HG03469 (cell line): ENCODE results near the gene CDK18.
"Not testable (repeated sequence)": the region's sequence is repeated elsewhere in the genome, so short reads cannot be mapped to it uniquely, and the experiment has no call there.

Experiments used
- ATAC-seq: cut with Tn5 transposase; IDR thresholded peaks from one replicate; pipeline ENCODE4 v1.9.1; 2021; ENCODE audit warnings: mild to moderate bottlenecking, moderate library complexity, moderate number of reproducible peaks; ENCODE audit not compliant: unreplicated experiment

Gene CDK18

DNA sequence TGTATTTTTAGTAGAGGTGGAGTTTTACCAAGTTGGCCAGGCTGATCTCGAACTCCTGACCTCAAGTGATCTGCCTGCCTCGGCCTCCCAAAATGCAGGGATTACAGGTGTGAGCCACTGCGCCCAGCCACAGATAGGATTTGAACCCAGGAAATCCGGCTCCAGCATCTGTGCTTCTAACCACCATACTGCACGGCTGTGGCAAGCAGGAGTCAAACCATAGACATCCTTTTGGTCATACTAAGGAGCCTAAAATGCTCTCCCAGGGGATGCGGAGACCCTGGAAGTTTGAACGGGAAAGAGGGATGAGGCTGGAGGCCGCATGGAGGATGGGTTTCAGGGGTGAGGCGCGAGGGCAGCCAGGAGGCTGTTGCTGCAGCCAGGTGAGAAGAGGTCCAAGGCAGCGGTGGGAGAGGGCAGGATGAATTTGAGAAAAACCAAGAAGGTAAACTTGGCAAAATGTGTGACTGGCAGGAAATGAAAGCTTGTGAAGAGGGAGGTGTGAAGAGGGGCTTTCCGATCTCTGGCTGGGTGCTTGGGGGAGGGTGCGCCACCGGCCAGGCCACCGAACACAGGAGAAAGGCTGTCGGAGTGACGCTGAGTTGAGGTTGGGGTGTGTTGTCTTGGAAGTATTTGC lies 24.0 kb upstream of the CDK18 start:
- ATAC-seq, result no peak

GRCh38 chr1:205481218-205481617 lies 23.3 kb upstream of the CDK18 start:
- ATAC-seq, result no peak

GRCh38 chr1:205481629-205482151 lies 22.8 kb upstream of the CDK18 start:
- ATAC-seq, result no peak

GRCh38 chr1:205482587-205482986 lies 21.9 kb upstream of the CDK18 start:
- not testable (repeated sequence) for ATAC-seq

- ATAC-seq, result no peak
Measured at GRCh38 chr1:205483372-205483771, 21.1 kb upstream of the CDK18 start.

GRCh38 chr1:205484985-205485967 lies 19.2 kb upstream of the CDK18 start:
- ATAC-seq, result no peak

DNA sequence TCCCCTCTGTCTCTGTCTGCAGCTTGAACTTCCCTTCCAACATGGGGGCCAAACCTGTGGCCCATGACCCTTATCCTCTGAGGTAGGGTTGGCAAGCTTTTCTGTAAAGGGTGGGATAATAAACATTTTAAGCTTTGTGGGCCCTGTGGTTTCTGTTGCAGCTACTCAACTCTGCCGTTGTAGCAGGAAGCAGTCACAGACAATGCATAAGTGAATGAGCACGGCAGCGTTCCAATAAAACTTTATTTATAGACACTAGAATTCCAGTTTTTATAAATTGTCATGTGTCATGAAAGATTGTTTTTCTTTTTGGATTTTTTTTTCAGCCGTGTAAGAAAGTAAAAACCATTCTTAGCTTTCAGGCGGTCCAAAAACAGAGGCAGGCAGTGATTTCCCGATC lies 18.2 kb upstream of the CDK18 start:
- ATAC-seq, result no peak

DNA sequence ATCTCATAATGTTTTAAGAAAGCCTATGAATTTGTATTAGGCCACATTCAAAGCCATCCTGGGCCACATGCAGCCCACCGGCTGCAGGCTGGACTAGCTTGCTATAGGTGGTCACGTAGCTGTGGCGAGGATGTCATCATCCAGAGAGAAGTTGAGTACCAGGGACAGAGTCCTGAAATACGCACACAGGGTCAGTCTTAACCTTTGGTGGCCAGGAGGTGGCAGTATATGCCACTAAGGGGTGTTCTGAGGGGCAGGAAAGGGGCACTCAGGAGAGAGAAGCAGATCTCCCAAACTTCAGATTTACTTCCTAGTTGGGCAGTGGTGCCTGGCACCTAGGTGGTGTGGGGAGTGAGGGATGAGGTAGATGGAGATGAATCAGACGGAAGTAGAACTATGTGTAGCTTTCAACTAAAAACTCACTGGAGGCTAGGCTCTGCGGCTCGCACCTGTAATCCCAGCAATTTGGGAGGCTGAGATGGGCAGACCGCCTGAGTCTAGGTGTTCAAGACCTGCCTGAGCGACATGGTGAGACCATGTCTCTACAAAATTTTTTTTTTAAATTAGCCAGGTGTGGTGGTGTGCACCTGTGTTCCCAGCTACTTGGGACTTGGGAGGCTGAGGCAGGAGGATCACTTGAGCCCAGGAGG lies 16.3 kb upstream of the CDK18 start:
- no peak for ATAC-seq

GRCh38 chr1:205491794-205492193 lies 12.7 kb upstream of the CDK18 start:
- ATAC-seq, result no peak

DNA sequence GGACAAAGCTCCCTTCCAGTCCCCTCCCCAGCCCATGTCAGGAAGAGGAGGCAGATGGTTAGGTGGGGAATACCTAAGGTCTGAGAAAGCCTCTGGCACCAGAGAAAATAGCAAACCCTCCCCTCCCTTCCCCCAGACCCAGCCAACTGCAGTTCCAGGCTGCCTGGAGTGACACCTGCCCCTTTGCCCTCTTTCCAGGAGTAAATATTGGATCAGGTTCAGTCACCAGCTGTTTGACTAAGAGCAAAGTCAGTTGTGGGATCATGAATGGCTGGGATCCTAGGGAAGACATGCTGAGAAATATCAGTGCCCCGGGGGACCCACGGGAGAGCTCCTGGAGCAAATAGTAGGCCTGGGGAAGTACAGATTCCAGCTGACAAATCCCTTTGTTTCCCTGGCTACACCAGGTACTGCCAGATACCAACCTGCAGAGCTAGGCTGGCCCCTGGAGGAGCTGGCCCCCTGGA lies 12.2 kb upstream of the CDK18 start:
- ATAC-seq, result no peak

DNA sequence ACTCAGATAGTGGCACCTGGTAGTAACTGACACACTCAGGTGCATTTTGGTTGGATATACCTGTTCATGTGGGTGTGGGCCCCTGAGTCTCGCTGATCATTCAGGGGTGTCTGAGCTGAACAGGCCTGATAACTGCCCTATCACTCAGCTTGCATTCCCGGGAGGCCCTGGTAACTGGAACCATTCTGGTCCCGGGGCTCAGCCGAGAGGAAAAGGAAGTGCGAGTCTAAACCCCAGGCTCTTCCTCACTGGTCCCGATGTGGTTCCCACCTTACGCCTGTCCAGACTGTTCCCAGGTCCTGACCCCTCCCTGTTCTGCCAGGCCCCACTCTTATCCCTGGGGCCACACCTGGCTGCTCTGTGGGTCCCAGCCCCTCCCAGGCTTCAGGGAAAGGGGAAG lies 11.7 kb upstream of the CDK18 start:
- no peak for ATAC-seq

DNA sequence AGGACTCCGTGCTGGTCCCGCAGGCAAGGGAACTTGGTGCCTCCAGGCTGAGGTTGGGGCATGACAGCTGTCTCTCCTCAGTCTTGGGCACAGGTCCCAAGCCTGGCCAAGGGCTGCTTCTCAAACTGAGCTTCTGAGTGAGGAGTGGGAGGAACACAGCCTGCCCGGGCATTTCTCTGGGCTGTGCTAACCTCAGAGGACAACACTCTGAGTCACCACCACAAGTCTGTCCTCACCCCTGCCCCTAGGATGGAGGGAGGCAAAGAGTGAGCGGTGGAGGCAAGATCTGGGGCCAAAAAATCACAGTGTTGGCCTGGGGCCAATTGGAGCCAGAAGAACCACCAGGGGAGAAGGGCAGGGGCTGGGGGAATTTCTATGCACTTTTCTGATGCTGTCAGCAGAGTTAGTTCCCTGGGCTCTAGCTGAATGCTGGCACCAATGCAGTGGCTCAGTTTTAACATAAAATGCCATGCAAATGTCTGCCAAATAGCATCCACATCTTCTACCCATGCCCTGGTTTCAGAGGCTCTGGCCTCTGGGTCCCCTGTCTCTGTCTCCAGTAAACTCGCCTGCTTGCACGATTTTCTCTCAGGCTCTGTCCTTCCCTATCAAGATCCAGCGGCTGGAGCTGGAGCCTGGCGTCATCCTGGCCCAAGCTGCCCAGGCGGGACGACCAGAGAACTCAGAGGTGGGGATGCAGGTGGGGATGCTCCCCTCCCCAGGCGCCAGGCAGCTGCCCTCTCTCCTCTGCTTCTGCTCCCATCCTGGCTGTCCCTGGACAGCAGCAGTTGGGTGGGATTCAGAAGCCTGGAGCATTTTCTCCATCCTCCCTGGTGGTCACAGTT lies 11.0 kb upstream of the CDK18 start:
- ATAC-seq, result no peak

DNA sequence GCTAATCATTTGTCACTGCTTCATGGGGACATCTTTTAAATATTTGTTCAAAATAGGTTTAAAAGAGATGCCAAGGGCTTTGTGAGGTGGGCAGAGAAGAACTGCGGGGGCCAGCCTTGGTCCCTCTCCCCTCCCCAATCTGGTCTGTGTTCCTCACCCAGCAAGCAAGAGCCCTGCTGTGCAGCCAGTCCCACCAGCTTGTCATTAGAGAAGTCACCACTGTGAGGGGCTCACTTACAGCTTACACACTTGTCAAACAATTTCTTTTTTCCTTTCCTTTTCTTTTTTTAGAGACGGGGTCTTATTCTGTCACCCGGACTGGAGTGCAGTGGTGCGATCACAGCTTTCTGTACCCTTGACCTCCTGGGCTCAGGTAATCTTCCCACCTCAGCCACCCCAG lies 10.4 kb upstream of the CDK18 start:
- no peak for ATAC-seq

GRCh38 chr1:205495237-205495823 lies 9.1 kb upstream of the CDK18 start:
- no peak for ATAC-seq

DNA sequence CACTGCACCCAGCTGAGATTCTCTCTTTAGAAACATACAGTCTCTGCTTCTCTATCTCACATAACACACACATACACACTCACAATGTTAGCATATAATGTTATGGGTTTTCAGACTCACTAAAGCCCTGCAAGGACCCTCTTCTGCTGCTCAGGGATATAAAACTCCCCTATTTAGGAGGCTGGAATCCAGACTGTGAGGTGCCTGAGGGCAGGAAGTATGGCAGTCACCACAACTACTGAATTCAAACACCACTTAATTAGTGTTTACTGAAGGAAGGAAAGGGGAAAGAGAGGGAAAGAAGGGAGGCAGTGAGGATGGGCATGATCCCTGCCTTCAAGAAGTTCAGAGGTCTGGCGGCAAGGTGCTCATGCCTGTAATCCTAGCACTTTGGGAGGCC lies 7.8 kb upstream of the CDK18 start:
- ATAC-seq, result no peak

GRCh38 chr1:205497351-205497750 lies 7.1 kb upstream of the CDK18 start:
- no peak for ATAC-seq

DNA sequence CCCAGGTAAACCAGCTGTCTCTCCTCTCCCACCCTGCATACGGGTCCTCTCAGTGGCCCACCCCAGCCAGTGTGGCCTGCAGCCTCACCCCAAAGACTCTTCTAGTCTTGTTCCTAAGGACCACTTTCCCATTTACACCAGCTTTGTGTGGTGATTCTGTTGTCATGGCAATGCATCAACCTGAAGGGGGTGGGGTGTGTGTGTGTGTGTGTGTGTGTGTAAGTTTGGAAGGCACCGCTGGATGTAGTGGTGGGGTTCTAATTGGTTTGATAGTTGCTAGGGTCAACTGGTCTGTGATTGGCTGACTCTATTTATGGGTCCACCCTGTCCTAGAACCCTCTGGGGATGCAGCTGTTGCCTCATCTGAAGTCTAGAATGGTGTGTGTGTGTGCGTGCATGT lies 4.7 kb upstream of the CDK18 start:
- ATAC-seq, result no peak

DNA sequence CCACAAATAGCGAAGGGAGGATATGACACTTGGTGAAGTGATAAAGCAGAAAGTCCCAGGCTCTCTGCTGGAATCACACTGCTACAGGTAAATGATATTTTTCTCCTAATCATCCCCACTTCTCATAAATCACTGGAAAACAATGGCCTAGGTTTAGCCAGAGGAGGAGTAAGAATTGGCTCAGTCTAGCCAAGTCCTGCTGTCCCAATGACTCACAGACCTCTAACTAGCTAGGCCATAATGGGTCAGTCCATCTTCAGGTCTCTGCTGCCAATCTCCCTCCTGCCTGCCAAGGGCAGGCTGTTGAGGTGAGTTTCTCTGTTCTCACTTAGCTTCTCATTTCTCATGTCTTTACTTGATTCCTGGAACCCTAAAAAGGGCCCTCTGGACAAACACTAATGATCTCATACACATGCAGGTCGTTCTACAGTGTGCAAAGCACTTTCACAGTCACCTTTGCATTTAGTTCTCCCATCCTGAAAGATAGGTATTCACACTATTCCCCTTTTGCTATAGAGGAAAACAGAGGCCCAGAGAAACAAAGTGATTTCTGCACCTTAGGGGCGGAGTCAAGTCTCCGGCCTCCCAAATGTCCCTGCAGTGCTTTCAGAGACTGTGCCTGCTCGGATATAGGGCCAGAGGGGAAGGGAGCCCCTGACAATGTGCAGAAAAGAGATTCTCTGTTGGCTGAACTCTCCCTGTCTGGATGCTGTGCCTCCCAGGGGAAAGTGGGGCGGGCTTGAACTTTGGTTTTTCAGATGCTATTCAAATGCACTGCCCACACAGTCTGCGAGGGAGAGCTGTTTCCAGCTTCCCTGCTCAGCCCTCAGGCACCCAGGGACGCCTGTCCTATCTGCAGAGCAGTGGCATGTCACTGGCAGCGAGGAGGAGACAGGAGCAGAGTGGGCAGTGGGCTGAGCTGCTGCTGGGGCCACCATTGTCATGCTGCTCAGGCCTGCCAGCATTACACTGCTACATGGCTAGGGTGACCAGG lies 3.9 kb upstream of the CDK18 start:
- no peak for ATAC-seq
